ENCODE measurements around the gene ZBTB7B. TPM values are rescaled to one million over a fixed set of nuclear protein-coding genes. Genes with fewer than 3 reads are reported as not detected.

ZBTB7B gene
- total and polyA plus RNA-seq, 9 of the 15 experiments (the other 6 are each of a cell fraction or from before 2014, with no cell fraction given), result 0.04 to 46.5 (median 15.2) TPM

- no peak for TF ChIP-seq CHD7 (IDR thresholded peaks at IDR 0.05; ENCODE audit: low read depth, low read length)
- TF ChIP-seq NCOA6 (IDR thresholded peaks at IDR 0.05), result no peak
- TF ChIP-seq ZBTB8A (IDR thresholded peaks at IDR 0.05; ENCODE audit: partially characterized antibody), result no peak
- no peak for TF ChIP-seq XRCC4 (IDR thresholded peaks at IDR 0.05; ENCODE audit: extremely low read depth, insufficient read depth, insufficient read length)
- TF ChIP-seq, protein P1, sequence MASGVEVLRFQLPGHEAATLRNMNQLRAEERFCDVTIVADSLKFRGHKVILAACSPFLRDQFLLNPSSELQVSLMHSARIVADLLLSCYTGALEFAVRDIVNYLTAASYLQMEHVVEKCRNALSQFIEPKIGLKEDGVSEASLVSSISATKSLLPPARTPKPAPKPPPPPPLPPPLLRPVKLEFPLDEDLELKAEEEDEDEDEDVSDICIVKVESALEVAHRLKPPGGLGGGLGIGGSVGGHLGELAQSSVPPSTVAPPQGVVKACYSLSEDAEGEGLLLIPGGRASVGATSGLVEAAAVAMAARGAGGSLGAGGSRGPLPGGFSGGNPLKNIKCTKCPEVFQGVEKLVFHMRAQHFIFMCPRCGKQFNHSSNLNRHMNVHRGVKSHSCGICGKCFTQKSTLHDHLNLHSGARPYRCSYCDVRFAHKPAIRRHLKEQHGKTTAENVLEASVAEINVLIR (CRISPR knock-in tag; IDR thresholded peaks at IDR 0.05), result no peak
- no peak for TF ChIP-seq SAFB2 (IDR thresholded peaks at IDR 0.05; ENCODE audit: borderline replicate concordance, low read depth, low read length, severe bottlenecking)
- no peak for TF ChIP-seq ZNF282 (CRISPR knock-in tag; IDR thresholded peaks at IDR 0.05)
- TF ChIP-seq GATA2 (CRISPR knock-in tag; IDR thresholded peaks at IDR 0.05), result no peak
- TF ChIP-seq SRSF7 (optimal IDR thresholded peaks at IDR 0.05; ENCODE audit: low read depth, low read length), result no peak
- TF ChIP-seq, protein P2, sequence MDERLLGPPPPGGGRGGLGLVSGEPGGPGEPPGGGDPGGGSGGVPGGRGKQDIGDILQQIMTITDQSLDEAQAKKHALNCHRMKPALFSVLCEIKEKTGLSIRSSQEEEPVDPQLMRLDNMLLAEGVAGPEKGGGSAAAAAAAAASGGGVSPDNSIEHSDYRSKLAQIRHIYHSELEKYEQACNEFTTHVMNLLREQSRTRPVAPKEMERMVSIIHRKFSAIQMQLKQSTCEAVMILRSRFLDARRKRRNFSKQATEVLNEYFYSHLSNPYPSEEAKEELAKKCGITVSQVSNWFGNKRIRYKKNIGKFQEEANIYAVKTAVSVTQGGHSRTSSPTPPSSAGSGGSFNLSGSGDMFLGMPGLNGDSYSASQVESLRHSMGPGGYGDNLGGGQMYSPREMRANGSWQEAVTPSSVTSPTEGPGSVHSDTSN (CRISPR knock-in tag; IDR thresholded peaks at IDR 0.05; ENCODE audit: low read depth), result peak; percentile 75
- TF ChIP-seq, protein P2 (tag; conservative IDR thresholded peaks at IDR 0.05; ENCODE audit: low read depth), result peak; percentile 95
Observed at GRCh38 chr1:155001675-155002463, 733 bp upstream of the ZBTB7B start (continued).

Data from K562 (cell line).